NAMALWA (cell line): ENCODE data around the gene TIMM8B.
A peak's percentile ranks its signal among the peaks of the same experiment; 100 is the strongest.
"Not testable (repeated sequence)": the region's sequence is repeated elsewhere in the genome, so short reads cannot be mapped to it uniquely, and the experiment has no call there.

ENCODE experiments used
- DNase-seq: peaks from one replicate; pipeline ENCODE4 v3.0.0-alpha.2; 2015; ENCODE audit warnings: low spot score

TIMM8B gene

DNA sequence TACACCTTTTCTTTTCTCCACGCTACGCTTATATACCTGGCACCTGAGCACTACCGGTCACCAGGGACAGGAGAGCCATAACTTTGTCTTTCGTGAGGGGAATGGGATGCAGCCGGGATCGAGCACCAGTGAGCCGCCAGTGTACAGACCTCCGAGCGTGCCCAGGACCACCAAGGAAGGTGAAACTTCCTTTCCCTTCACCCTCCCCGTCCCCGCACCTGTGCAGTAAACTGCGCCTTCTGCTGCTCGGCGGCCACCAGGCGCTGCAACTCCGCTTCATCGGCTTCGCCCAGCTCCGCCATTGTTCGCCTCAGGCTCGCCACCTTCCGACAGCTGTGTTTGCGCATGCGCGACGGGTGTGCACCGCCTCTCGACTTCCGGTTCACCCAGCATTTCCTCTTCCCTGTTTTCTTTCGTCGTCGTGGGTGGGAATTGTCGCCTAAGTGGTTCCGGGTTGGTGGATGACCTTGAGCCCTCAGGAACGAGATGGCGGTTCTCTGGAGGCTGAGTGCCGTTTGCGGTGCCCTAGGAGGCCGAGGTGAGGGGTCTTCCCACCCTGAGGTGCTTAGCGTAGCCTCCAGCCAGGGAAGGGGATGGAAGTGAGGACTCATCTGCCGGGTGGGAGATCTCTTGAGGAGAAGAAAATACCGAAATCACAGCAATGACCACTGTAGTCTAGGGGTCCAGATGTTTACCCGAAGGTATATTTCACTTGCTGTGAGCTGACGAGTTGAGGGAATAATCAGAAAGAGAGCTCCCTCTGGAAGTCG is at the start of gene TIMM8B, which contains the start of gene SDHD:
Gene TIMM8B (minus strand): TSS at position 335 of the 770 bp plus-strand sequence. CDS start 33 bp downstream, at position 302.
Gene SDHD (plus strand): TSS at position 452 of the 770 bp plus-strand sequence. CDS start 35 bp downstream, at position 487.
- DNase-seq, result peak; percentile 98

DNA sequence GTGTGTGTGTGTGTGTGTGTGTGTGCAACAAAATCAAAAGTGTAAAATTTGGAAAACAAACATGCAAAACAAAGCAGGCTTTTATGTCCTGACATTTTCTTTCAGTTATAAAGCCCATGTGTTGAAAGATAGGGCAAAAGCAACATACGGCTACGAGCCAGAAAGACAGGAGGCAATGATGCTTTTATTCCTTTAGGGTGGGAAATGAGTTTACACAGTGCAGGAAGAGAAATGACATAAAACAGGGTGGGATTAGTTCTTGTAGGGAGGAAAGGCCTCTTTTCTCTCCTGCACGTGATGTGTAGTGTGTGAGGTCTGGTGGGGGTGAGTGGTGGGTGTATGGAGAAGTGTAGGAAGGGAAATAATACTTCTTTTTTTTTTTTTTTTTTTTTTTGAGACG is 47.9 kb upstream of the TIMM8B start:
- DNase-seq, result no peak

DNA sequence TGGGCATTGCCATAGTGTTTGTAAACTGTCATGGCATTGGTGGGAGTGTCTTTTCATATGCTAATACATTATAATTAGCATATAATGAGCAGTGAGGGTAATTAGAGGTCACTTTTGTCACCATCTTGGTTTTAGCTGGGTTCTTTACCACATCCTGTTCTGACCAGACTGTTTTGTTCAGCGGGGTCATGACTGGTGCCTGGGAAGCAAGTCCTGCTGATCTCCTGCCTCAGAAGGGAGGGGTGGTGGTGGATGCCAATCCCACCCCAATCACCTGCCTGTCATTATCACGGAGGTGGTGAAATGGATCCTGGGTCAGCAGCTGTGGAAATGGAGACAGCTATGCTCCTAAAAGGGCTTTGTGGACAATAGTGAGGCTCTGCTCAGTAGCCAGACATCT is 46.2 kb upstream of the TIMM8B start:
- no peak for DNase-seq

- DNase-seq, result no peak
These were observed 43.1 kb upstream of the TIMM8B start for GRCh38 chr11:112129656-112130055.

- DNase-seq, result no peak
These were observed 42.0 kb upstream of the TIMM8B start for GRCh38 chr11:112128483-112129121.

GRCh38 chr11:112127056-112127455 is 40.5 kb upstream of the TIMM8B start:
- no peak for DNase-seq

- no peak for DNase-seq
These were observed 36.6 kb upstream of the TIMM8B start for GRCh38 chr11:112123129-112123528.

GRCh38 chr11:112121981-112122615 is 35.5 kb upstream of the TIMM8B start:
- no peak for DNase-seq

- DNase-seq, result no peak
These were observed 31.6 kb upstream of the TIMM8B start for GRCh38 chr11:112118176-112118575.

GRCh38 chr11:112115386-112115785 is 28.8 kb upstream of the TIMM8B start:
- no peak for DNase-seq

GRCh38 chr11:112114460-112114859 is 27.9 kb upstream of the TIMM8B start:
- no peak for DNase-seq

- DNase-seq, result peak; percentile 74
These were observed 27.2 kb upstream of the TIMM8B start for GRCh38 chr11:112113539-112114457.

DNA sequence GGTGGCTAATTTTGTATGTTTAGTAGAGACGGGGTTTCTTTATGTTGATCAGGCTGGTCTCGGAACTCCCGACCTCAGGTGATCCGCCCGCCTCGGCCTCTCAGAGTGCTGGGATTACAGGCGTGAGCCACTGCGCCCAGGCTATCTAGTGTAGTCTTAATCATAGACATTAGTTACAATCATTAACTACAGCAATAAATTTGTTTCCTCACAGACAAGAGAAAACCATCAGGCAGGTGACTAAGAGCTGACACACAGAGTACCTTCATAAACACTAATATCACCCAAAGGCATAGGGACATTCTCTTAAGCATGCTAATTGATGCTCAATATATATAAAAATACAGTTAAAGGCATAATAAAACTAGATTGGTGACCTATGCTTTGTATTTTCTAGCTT is 19.5 kb upstream of the TIMM8B start:
- DNase-seq, result no peak

GRCh38 chr11:112103446-112103845 is 16.9 kb upstream of the TIMM8B start:
- no peak for DNase-seq

- no peak for DNase-seq
These were observed 13.9 kb upstream of the TIMM8B start for GRCh38 chr11:112100462-112100861.

DNA sequence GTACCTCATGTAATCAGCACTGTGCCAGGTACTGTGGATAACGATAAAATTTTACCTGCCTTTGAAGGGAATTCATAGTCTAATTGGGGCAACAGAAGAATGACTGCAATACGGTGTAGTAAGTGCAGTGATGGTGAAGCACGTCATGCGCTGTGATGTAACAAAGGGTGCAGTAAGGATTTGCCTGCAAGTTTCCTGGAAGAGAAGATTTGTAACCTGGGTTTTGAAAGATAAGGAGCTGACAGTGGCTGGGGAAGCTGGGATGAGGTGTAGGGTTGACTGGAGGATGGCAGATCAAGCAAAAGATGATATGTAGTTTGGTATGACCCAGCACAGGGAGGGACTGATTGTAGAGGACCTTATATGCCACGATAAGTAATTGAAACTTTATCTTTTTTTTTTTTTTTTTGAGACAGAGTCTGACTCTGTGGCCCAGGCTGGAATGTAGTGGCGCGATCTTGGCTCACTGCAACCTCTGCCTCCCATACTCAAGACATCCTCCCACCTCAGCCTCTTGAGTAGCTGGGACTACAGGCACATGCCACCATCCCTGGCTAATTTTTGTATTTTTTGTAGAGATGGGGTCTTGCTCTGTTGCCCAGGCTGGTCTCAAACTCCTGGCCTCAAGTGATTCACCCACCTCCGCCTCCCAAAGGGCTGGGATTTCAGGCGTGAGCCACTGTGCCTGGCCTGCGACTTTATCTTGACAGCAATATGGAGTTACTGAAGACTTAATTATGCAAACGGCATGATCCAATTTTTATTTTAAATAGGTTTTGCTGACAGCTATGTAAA is 11.4 kb upstream of the TIMM8B start:
- no peak for DNase-seq

- DNase-seq, result no peak
These were observed 9.6 kb upstream of the TIMM8B start for GRCh38 chr11:112096194-112096593.

DNA sequence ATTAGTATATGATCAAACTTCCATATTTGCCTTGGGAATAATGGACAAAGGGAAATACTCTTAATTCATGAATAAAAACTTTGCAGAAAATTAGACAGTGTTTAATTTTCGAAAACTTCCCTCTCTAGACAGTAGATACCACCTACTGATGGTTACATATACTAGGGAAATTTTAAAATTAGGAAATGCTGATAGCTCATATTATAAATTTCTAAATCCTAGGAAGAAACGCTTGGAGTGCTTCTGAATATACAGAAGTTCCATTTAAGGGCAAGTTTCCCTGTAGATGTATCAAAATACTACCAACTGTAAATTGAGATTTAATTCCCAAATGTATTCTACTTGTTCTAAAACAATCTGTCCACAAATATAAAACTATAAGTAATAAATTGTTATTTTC is 8.7 kb upstream of the TIMM8B start:
- DNase-seq, result not testable (repeated sequence)

DNA sequence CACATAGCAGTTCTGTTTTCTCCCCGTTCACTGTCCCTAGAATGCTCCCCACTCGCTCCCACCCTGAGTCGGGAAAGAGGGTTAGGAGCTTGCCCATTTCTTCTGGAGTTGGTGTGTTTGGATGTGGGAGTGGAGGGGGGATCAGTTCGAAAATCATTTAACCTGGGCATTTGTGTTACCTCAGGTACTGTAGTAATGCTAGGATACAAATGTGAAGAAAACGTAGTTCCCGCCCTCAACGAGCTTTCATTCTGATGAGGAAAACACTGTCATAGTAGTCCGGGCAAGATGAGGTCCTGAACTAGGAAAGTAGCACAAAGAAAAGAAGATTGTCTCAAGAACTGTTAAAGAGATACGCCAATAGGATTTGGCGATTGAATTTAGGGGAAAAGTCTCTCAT is 656 bp upstream of the TIMM8B start:
- DNase-seq, result peak; percentile 15

- peak; percentile 57 for DNase-seq
These were observed 634 bp downstream of the TIMM8B start for GRCh38 chr11:112085822-112086421.

DNA sequence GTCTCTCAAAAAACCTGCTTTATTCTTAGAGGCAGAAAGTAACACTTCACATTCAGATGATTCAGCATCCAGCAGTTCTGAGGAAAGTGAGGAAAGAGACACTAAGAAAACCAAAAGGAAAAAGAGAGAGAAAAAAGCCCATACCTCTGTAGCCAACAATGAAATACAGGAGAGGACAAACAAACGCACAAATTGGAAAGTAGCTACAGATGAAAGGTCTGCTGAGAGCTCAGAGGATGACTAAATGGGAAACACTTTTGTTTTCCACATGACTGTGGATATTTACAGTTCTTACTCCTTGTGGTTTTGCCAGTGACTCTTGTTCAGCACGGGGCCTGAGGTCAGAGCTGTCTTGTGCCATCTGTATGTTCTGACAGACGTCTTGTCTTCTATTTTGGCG is 3.8 kb downstream of the TIMM8B start:
- DNase-seq, result no peak
